Testis (tissue), 5 donors: Measurements from ENCODE around the gene TAMM41. TPM values are rescaled to one million over a fixed set of nuclear protein-coding genes. Genes with fewer than 3 reads are reported as not detected.
"Not testable (repeated sequence)": the region's sequence is repeated elsewhere in the genome, so short reads cannot be mapped to it uniquely, and the experiment has no call there.

Source experiments
- DNase-seq: peaks from one replicate; pipeline ENCODE4 v3.0.0-alpha.2; 2019
- H3K27ac ChIP-seq, 2 donors: fragments of 200-600 bp; sonication (generic); one replicate each; pipeline ENCODE4 v1.5.1; 2019
- H3K27me3 ChIP-seq: fragments of 200-600 bp; sonication (generic); one replicate; pipeline ENCODE4 v1.5.1; 2019
- H3K36me3 ChIP-seq: fragments of 200-600 bp; sonication (generic); one replicate; pipeline ENCODE4 v1.5.1; 2017; ENCODE audit warnings: low read depth; ENCODE audit errors: missing control alignments
- H3K4me1 ChIP-seq: fragments of 200-600 bp; sonication (generic); one replicate; pipeline ENCODE4 v1.5.1; 2019
- H3K4me3 ChIP-seq, 2 donors: fragments of 200-600 bp; sonication (generic); one replicate each; pipeline ENCODE4 v1.5.1; 2017 to 2019
- H3K9me3 ChIP-seq: fragments of 200-600 bp; sonication (generic); one replicate; pipeline ENCODE4 v1.5.1; 2017
- POLR2A ChIP-seq: fragments of 450-650 bp; IDR thresholded peaks from one replicate; pipeline ENCODE4 v1.6.1; 2017; ENCODE audit warnings: antibody characterized with exemption, mild to moderate bottlenecking, moderate library complexity
- WGBS, 2 donors: methylation state at CpG; one replicate each; pipeline ENCODE4 v1.1.5; 2018; 5-methylcytosine and 5-hydroxymethylcytosine counted together
- intact Hi-C: fragments of 100-400 bp; cut with DNase I; formaldehyde crosslinking; loops from one replicate; pipeline ENCODE4 v1.15.1; 2023; ENCODE audit warnings: low total_unique reads
- long read RNA-seq, 2 donors: transcript quantifications; one replicate each; lab custom pipeline, GENCODE V29; 2026
- polyA plus RNA-seq: library from polyadenylated mRNA; stranded (reverse); fragments of 350-450 nt; fragmentation: Illumina TruSeq; extraction: RNeasy Lipid Tissue Mini Kit (QIAGEN cat#74804); gene quantifications from one replicate; pipeline ENCODE4 v1.2.3, GENCODE V29; 2014; ENCODE audit warnings: low read depth, low replicate concordance; ENCODE audit not compliant: insufficient read depth
- total RNA-seq, 2 donors: library from RNA; depleted of rRNA; stranded (reverse); fragments of >200 nt; gene quantifications; one replicate each; pipeline ENCODE4 v1.2.3, GENCODE V29; 2016
- TF ChIP-seq, protein P1 (sequence below), 3 experiments: fragments of 450-650 bp in 2 of 3; fragments of 200-600 bp in 1 of 3; sonication (generic) in 1 of 3; IDR thresholded peaks; one replicate each; pipeline ENCODE4 v1.5.1; 2016 to 2019; ENCODE audit warnings: antibody characterized with exemption in 3 of 3, mild to moderate bottlenecking in 2 of 3, moderate library complexity in 1 of 3

TAMM41 gene, protein sequence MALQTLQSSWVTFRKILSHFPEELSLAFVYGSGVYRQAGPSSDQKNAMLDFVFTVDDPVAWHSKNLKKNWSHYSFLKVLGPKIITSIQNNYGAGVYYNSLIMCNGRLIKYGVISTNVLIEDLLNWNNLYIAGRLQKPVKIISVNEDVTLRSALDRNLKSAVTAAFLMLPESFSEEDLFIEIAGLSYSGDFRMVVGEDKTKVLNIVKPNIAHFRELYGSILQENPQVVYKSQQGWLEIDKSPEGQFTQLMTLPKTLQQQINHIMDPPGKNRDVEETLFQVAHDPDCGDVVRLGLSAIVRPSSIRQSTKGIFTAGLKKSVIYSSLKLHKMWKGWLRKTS
- 10 to 100 TPM; 21.3 to 38.9 TPM for total RNA-seq
- polyA plus RNA-seq: 14.5 TPM
- long read RNA-seq, donor 1, partial matches to known transcripts: 0 of 5 reads
- long read RNA-seq, donor 1, other reads (novel, unspliced or antisense): 0 of 5 reads
- long read RNA-seq, donor 2, transcript TAMM41-206 (8 exons, 1,213 nt): major isoform, 8 of 11 reads
- long read RNA-seq, donor 2, partial matches to known transcripts: 0 of 11 reads
- long read RNA-seq, donor 2, other reads (novel, unspliced or antisense): 0 of 11 reads

DNA sequence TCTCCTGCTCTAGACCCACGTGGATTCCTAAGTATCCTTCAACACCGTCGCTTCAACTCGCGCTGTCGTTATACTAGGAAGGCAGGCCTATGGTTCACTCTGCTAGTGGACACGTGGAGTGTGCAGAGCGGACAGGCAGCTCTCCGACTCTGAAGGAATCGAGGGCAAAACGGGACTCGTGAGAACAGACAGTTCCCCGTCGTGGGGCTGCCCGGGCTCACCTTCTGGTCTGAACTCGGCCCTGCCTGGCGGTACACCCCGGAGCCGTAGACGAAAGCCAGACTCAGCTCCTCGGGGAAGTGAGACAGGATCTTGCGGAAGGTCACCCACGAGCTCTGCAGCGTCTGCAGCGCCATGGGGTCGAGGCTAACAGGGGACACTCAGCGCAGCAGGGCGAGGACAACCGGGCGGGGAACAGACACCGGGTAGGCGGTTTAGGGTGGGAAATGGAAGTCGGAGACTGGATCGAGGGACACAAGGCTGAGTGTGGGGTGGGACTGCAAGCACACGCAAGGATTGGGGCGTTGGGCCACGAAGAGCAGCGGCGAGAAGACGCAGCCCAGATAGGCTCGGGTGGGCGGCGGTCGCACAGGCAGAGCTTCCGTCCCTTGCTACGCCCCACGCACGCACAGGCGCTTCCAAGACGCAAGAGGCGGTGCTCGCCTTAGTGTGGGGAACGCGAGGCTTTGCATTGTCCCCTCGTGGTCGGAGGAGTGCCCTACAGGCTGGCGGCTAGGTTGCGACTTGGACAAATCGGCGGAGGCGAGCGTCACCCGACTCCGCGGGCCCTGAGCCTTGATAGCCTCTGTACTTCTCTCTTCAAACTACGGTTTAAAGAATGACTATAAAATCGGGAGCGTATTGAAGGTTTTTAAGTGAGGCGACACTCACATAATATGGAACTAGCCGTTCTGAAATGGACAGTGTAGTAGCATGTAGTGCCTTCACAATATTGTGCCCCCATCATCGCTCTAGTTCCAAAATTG is at the start of gene TAMM41:
Gene TAMM41, minus strand, starts transcription at position 605 of the 986 bp plus-strand sequence. Its CDS starts 249 bp downstream, at position 356.
- DNase-seq: peak; percentile 96
- TF ChIP-seq, protein P1, sequence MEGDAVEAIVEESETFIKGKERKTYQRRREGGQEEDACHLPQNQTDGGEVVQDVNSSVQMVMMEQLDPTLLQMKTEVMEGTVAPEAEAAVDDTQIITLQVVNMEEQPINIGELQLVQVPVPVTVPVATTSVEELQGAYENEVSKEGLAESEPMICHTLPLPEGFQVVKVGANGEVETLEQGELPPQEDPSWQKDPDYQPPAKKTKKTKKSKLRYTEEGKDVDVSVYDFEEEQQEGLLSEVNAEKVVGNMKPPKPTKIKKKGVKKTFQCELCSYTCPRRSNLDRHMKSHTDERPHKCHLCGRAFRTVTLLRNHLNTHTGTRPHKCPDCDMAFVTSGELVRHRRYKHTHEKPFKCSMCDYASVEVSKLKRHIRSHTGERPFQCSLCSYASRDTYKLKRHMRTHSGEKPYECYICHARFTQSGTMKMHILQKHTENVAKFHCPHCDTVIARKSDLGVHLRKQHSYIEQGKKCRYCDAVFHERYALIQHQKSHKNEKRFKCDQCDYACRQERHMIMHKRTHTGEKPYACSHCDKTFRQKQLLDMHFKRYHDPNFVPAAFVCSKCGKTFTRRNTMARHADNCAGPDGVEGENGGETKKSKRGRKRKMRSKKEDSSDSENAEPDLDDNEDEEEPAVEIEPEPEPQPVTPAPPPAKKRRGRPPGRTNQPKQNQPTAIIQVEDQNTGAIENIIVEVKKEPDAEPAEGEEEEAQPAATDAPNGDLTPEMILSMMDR (IDR thresholded peaks at IDR 0.05): peak; percentile 69 to 92 (median 80)
- TF ChIP-seq POLR2A: peak; percentile 27
- intact Hi-C loops: no loop called here
- no peaks in the 10 kb centered on the region for H3K36me3 ChIP-seq
- no peaks in the 10 kb centered on the region for H3K27me3 ChIP-seq
- WGBS, 2 donors: 1% methylated on average over 37 to 70 of the region's 71 CpGs
- peaks cover 21% of the 10 kb centered on the region for H3K4me1 ChIP-seq
- peak within 1 kb of the TSS; percentile 85 to 86 for H3K27ac ChIP-seq
- H3K4me3 ChIP-seq: peak within 1 kb of the TSS; percentile 94 to 97
- H3K9me3 ChIP-seq: no peaks in the 10 kb centered on the region

DNA sequence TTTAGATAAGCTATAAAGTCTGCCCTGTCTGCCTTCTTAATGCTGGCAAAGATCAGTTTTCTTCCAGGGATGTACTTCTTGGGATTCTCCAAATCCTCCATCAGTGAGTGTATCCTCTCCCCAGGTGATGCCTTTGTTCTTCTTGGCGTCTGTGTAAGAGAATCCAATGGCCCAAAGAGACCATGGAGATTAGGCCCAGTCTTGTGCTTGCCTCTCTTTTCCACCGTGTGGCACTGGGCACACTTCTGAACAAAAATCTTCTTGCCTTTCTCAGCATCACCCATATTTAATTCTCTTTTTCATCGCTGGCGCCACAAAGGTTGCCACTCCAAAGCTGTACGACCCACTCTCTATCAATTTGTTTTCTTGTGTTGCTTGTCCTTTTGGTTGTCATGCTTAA is 32.2 kb upstream of the TAMM41 start:
- intact Hi-C loops: no loop called here
- 74 to 79% methylated on average over 5 of the region's 5 CpGs for WGBS, 2 donors
- H3K36me3 ChIP-seq: no peaks in the 10 kb centered on the region
- H3K27me3 ChIP-seq: no peaks in the 10 kb centered on the region
- DNase-seq: no peak
- TF ChIP-seq, protein P1 (IDR thresholded peaks at IDR 0.05): no peak
- TF ChIP-seq POLR2A: no peak
- no peaks in the 10 kb centered on the region for H3K4me1 ChIP-seq
- no peak overlapping the region for H3K4me3 ChIP-seq
- no peaks in the 10 kb centered on the region for H3K9me3 ChIP-seq
- H3K27ac ChIP-seq: no peak overlapping the region

DNA sequence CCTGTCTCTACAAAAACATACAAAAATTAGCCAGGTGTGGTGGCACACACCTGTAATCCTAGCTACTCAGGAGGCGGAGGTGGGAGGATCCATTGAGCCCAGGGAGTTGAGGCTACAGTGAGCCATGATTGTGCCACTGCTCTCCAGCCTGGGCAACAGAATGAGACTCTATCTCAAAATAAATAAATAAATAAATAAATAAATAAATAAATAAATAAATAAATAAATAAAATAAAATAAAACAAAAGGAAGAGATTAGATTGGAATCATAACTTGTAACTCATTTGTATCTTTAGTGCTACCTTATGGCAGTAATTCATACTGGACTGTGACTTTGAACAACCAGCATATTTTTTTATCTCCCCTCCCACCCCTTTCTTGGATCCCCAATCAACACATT is 28.0 kb upstream of the TAMM41 start:
- H3K4me1 ChIP-seq, intact Hi-C loops, H3K4me3 ChIP-seq, H3K36me3 ChIP-seq, H3K9me3 ChIP-seq, DNase-seq, H3K27ac ChIP-seq, H3K27me3 ChIP-seq: not testable (repeated sequence)
- WGBS, 2 donors: 86 to 100% methylated on average over 1 of the region's 1 CpG

DNA sequence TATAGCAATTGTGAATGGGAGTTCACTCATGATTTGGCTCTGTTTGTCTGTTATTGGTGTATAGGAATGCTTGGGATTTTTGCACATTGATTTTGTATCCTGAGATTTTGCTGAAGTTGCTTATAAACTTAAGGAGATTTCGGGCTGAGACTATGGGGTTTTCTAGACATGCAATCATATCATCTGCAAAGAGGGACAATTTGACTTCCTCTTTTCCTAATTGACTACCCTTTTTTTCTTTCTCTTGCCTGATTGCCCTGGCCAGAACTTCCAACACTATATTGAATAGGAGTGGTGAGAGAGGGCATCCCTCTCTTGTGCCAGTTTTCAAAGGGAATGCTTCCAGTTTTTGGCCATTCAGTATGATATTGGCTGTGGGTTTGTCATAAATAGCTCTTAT is 17.1 kb upstream of the TAMM41 start:
- H3K4me3 ChIP-seq, H3K27ac ChIP-seq, H3K9me3 ChIP-seq, H3K27me3 ChIP-seq, DNase-seq, H3K36me3 ChIP-seq, intact Hi-C loops, H3K4me1 ChIP-seq: not testable (repeated sequence)
- 81 to 84% methylated on average over 1 of the region's 1 CpG for WGBS, 2 donors

DNA sequence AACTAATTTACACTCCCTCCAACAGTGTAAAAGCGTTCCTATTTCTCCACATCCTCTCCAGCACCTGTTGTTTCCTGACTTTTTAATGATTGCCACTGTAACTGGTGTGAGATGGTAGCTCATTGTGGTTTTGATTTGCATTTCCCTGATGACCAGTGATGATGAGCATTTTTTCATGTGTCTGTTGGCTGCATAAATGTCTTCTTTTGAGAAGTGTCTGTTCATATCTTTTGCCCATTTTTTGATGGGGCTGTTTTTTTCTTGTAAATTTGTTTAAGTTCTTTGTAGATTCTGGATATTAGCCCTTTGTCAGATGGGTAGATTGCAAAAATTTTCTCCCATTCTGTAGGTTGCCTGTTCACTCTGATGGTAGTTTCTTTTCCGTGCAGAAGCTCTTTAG is 15.9 kb upstream of the TAMM41 start:
- H3K36me3 ChIP-seq, H3K27ac ChIP-seq, H3K9me3 ChIP-seq, H3K4me3 ChIP-seq, intact Hi-C loops, H3K27me3 ChIP-seq, H3K4me1 ChIP-seq, DNase-seq: not testable (repeated sequence)
- 90 to 96% methylated on average over 2 of the region's 2 CpGs for WGBS, 2 donors

DNA sequence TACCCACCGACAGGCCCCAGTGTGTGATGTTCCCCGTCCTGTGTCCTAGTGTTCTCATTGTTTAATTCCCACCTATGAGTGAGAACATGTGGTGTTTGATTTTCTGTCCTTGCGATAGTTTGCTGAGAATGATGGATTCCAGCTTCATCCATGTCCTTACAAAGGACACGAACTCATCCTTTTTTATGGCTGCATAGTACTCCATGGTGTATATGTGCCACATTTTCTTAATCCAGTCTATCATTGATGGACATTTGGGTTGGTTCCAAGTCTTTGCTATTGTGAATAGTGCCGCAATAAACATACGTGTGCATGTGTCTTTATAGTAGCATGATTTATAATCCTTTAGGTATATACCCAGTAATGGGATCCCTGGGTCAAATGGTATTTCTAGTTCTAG is 15.5 kb upstream of the TAMM41 start:
- H3K27ac ChIP-seq, H3K36me3 ChIP-seq, DNase-seq, H3K27me3 ChIP-seq, H3K9me3 ChIP-seq, H3K4me3 ChIP-seq, H3K4me1 ChIP-seq, intact Hi-C loops: not testable (repeated sequence)
- WGBS, 2 donors: 93 to 97% methylated on average over 6 of the region's 6 CpGs

DNA sequence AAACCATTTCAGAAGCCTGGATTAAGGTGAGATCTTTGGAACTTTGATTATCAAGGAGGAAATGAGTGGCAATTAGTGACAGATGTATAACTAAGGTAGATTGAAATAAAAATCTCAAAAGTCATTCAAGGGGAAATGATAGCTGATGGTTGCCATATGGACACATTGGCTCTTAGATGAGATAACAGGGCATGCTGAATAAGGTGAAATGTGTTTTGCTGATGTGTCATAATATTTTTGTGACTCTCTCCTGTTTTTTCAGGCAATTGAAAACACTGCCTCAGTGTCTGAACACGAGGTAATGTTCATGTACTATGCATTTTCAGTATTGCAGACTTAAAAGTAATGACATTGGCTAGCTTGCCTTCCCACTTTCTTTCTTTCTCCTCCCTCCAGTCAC is 13.5 kb upstream of the TAMM41 start:
- H3K27ac ChIP-seq, H3K36me3 ChIP-seq, H3K4me1 ChIP-seq, H3K9me3 ChIP-seq, H3K27me3 ChIP-seq, H3K4me3 ChIP-seq, DNase-seq, intact Hi-C loops: not testable (repeated sequence)
- 44 to 57% methylated on average over 1 of the region's 1 CpG for WGBS, 2 donors
